Ureter (tissue), 1 donor: Measurements from ENCODE around the gene NFS1. TPM values are rescaled to one million over a fixed set of nuclear protein-coding genes. Genes with fewer than 3 reads are reported as not detected.

ENCODE experiments used
- DNase-seq: peaks from one replicate; pipeline ENCODE4 v3.0.0-alpha.2; 2020; ENCODE audit warnings: low spot score
- total RNA-seq: library from RNA; stranded (reverse); gene quantifications from one replicate; pipeline ENCODE4 v1.2.4, GENCODE V29; 2023
- donor health status: DM: yes; HTN: yes; CAD: no.

Gene NFS1
- total RNA-seq, 1 donor from 2014 or later: 40.0 TPM

DNA sequence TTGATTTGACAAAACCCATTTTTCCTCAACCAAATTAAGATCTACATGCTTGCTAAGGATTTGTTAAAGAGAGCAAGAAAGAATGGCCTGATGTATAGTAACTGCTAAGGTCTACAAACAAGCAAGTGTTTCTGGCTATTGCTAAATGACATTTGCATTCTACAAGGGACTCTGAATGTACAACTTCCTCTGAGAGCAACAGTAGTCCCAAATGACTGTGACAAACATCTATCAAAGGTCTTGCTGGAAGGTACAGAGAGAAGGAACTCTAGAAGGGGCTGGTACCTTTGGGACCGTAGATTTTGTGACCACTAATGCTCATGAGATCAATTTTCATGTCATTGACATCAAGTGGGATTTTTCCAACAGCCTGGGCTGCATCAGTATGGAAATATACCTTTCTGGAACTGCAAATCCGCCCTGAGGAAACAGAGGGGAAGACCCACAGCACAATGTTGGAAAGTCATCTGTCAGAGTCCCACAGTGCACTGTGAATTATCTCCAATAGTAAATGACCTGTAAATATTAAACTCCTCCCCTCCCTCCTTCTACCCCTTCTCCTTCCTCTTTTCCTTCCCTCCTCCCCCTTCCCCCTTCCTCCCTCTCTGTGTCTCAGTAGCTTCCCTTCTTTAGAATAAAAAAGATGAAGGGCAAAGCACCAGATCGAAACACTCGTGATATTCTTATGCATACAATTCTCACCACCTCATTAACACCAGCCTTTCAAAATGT, 18.5 kb downstream of the NFS1 start:
- DNase-seq: no peak

DNA sequence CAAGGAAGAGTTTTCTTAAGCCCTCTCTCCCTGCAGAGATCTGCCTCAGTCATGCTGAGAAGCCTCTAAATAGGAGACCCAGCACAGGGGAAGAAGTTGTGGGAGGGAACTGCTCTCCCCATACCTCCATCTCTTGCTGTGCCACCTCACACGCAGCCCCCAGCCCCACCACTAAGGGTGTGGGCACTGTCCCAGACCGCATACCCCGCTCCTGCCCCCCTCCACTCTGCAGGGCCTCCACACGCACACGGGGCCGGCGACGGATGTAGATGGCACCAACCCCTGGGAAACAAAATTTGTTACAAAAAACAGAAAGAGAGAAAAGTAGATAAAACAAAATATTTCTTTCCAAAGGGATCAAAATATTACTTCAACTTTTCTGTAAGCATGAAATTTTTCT, 24.2 kb downstream of the NFS1 start:
- DNase-seq: no peak

DNA sequence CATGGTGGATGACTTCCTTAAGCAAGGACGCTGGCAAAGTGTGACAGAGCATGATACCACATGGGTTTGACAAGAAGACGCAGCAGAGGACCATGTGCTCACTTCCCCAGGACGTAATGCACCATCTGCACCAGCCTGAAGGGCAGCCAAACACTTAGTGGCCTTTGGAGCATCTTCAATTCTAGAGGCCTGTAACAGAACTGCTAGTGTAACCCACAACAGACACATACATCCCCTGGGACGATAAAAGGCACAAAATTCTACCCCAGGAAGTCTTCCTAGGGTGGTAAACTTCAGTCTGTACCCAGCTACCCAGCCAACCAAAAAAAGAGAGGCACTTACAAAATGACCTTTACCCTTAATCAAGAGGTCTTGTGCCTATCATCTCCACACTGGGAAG, 25.3 kb downstream of the NFS1 start:
- DNase-seq: no peak

DNA sequence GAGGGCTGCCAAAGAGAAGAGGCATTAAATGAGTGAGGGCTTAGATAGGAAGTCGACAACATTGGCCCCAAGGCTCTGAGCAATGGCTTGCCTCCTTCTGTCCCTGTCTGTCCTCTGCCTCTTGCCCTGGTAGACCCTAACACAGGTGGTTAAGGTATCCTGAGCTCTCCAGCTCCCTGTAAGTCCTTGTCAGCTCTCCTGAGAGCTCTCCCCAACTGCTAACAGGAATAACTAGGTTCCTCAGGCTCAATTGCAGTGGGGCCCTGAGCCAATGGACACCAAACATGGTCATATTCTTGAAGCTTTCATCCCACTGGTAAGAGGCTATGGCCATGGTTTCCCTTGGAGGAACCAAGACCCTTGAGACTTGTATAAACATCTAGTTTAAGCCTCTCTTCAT, 29.5 kb downstream of the NFS1 start:
- no peak for DNase-seq

DNA sequence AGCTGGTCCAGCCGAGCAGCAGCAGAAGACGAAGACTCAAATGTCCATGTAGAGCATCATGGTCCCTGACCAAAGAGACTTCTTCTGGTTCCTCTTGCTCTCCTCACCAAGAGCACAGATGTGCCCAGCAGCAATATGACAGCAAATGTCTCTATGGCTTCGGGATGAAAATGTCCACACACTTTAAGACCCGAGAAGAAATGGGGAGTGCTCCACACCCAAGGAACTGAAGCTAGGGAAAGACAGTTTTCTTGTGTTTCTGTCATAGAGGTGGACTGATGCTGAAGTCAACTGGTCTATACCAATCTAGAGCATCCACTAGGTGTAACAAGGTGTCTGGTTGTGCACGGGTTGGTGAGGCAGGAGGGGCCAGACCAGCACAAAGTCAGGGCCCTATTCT, 29.9 kb downstream of the NFS1 start:
- DNase-seq: no peak

DNA sequence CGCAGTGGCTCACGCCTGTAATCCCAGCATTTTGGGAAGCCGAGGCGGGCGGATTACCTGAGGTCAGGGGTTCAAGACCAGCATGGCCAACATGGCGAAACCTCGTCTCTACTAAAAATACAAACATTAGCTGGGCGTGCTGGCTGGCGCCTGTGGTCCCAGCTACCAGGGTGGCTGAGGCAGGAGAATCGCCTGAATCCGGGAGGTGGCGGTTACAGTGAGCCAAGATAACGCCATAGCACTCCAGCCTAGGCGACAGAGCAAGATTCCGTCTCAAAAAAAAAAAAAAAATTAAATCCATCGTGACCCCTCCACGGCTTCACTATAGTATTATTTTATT, 33.2 kb downstream of the NFS1 start:
- no peak for DNase-seq

DNA sequence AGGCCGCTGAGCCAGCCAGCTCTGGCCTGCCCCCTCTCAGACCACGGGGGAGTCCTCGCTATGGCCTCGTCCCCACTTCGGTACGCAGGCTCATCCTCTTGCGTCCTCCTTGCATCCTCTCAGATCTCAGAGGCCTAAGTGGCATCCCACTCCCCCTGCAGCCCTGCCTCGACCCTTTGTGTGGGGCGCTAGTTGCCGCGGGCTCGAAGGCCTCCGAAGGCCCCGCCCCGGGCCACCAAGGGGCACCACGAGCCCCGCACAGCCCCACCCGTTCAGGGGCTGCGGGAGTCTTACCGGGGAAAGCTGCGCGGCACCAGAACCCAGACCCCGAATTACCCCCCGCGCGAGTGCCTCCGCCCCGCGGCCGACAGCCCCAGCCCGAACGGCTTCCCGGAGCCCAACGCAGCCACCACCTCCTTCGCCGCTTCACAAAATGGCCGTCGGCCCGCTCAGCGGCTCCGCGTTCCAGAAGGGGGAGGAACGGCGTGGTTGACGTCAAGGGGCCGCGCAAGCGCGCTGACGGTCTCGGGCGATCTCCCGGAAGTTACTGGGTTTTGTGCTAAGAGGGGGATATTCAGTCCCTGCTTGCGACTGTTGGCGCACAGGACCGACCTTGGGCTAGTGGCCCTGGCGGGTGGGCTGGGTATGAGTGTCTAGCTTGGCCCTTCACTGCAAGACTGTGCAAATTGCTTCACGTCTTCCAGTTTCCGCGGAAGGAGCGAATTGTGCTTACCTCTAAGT, 34.5 kb downstream of the NFS1 start, which contains the start of the genes CPNE1 and RBM12:
CPNE1 (minus strand) TSS at position 435 of the 741 bp plus-strand sequence. CDS start 31,977 bp downstream, outside the sequence.
RBM12 (minus strand) TSS at position 435 of the 741 bp plus-strand sequence. CDS start 9,578 bp downstream, outside the sequence.
- peak; percentile 95 for DNase-seq

DNA sequence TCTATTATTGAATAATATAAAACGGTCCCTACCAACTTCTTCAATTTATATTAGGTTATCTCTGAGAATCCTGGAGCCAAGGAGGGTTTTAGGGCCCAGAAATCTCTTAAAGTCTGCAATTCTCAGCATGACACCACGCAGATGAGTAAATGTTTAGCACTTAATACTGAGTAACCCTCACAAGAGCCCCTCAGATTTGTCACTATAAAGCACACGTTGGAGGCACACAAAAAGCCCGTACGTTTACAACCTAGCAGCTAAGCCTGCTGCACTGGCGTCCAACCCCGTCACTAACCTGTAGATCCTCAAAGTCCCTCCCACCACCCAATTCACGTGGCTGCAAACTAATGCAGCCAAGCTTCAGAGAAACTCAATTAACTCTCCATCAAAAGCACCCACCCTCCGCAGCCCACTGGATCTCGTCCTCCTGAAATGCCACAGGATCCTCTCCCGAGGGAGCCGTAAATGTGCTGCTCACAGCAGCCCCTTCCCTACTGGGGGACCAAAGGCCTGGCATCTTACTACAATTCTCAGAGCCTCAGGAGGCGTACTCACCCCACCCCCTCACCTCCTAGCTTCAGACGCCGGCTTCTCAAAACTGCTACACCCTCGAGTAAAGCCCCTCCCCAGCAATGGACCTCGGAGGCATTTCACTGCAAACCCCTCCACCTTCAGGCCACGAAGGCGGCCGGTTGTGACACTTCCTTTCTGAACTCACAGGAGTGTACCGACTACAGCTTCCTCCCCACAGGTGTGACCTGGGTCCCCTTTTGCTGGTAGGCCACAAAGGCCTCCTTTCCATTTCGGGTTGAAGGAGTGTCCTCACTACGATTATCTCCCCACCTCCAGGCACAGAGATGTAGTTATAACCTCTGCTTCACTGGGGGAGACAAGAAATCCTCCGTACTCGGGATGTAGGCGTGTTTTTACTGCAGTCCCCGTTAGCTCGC, 35.4 kb downstream of the NFS1 start:
- DNase-seq: peak; percentile 59

DNA sequence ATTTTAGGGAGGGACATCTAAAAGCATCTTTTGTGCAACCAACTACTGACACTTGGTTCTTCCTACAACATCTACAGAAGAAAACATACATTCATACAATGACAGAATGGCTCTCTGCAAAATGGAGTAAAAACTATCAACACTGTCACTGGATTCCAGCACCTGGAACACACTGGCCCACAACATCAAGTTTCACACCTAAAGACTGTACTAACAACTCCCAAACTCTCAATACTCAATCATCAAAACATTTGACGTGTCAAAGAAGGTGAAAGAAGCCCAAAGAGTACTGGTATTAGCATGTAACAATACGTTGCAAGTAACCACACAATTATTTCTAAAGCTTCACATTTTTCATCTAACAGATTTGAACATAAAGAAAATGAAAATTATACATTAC, 36.6 kb downstream of the NFS1 start:
- DNase-seq: no peak

DNA sequence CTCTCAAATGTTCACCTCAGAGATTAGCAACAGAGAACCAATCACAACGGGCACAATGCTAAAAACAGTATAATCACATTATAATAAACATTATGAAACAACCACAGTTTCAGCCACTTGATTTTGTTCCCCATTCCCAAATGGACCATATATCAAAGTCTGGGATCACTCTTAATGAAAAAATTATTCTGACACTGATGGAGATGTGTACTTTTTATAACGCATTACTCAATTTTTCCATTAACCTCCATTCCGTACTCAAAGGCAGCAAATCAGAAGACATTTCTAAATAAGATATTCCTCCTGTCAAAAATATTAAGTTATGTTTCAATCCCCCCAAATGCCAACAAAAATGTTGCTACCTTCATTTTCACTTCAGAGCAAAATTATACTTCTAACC, 37.2 kb downstream of the NFS1 start:
- DNase-seq: no peak

DNA sequence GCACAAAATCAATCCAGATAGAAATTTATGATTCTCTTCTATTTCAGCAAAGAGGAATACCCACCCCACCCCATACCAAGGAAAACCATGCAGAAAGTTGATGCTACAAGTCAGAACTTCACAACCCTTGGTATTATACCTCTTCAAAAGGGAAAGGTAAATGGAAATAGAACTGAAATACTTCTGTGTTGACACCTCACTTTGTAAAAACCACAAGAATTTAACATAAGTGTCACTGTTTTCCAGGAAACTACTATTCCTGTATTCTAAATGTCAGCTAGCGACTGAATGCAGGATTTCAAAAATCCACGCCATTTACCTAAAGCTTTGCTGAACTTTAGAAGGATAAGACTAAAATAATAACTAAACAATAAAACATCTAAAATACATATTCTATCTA, 38.1 kb downstream of the NFS1 start:
- no peak for DNase-seq

DNA sequence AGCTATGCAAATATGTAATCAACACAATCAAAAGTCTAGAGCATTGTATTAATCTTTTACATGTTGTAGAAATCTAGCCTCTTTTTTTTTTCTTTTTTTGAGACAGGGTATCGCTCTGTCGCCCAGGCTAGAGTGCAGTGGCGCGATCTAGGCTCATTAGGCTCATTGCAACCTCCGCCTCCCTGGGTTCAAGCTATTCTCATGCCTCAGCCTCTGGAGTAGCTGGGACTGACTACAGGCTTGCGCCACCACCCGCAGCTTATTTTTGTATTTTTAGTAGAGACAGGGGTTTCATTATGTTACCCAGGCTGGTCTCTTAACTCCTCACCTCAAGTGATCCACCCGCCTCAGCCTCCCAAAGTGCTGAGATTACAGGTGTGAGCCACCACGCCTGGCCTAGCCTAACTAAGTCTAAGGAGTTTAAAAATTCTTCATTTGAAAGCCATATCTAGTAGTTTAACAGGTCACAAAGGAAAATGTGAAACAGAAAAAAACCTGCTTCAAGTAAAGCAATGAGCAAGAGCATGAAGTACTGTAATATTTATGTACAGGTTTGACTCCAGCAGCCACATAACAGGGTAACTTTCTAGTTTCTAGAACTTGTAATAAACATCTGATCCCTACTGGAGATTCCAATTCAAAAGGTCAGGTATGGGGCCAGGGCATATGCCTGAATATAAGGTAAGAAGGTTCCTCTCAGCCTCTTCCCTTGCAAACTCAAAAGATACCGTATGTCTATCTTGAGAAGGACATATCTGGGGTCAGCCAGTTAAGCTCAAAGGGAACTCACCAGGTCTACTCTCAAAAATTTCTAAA, 38.8 kb downstream of the NFS1 start:
- no peak for DNase-seq

DNA sequence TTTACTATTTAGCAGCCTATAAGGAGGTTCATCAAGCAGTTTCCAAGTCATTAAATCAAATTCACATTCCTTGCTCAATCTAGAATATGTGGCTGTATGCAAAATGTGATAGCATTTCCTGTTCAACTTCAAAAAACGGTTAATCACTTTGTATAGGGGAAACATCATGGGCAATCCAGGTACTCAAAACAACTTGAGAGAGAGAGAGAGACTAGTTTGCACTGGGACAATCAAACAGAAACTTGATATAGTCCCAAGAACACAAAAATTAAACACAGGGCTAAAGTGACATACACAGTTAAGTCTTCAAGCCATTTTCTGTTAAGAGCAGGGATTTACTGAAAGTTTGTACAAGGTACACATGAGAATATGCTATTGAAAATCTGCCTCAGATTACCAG, 41.9 kb downstream of the NFS1 start:
- DNase-seq: no peak

DNA sequence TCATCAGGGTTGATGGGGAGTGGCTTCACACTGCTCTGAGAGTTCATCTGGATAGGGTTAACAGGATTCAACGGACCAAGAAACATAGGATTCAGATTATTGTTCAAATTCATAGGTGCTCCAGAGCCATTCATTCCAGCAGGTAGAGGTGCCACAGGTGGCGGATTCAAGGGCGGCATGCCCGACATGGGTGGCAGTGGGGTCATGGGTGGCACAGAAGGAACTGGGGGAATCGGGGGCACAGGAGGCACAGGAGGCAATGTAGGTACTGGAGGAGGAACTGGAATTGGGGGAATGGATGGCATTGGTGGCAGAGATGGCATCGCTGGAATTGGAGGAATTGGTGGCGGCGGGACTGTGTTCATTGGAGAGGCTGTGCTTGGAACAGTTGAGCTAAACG, 44.7 kb downstream of the NFS1 start:
- no peak for DNase-seq

DNA sequence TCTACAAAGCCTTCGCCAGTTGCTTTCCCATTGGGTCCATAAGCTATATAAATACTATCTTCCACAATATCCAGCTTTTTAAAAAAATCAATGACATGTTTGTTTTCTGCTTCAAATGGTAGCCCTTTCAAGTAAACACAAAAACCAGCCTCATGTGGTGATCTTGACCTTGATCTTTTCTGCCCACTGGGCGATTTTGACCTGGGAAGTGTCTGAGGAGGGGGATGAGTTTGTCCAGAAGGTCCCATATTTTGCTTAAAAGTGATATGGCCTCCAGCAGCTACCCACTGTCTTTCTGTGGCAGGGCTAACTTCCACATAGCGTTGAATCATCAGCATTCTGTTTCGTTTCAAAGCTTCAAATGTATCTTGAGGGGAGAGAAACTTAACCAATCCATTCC, 45.3 kb downstream of the NFS1 start:
- no peak for DNase-seq

DNA sequence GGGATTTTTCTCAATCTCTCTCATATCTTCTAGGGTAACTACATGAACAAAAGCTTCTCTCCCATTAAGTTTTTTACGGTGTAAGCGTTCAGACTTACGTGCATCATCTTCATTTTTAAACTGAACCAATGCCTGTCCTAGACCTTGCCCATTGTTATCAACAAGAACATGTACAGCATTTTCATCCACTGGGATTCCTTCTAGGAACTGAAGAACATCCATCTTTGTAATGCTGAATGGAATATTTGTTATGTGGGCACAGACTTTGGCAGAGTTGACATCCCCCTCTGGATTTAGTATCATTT, 45.8 kb downstream of the NFS1 start:
- no peak for DNase-seq

DNA sequence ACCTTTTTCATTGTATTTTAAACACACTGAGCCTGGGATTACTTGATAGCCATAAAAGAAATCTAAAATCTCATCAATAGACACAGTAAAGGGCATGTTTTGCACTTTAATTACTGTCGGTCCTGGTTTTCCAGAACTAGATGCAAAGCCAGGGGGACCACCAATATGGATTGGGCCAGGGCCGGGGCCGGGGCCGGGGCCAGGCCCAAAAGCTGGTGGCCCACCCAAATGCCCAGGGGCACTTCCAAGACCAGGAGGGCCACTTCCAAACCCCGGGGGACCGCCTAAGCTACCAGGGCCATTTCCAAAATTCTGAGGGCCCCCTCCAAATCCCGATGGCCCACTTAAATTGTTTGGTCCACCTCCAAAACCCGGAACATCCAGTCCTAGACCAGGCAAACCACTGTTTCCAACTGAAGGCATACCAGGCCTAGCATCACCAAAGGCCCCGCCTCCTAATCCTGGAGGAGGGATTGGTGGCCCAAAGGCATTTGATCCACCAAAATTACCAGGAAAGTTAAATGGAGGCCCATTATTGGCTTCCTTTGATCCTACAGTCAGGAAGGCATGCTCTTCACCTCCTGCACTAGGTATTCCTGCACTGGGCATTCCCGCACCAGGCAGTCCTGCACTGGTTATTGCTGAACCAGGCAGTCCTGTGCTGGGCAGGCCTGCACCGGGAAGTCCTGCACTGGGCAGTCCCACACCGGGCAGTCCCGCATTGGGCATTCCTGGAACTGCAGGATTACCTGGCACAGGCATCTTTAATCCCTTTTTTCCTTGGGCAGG, 46.3 kb downstream of the NFS1 start:
- DNase-seq: no peak

DNA sequence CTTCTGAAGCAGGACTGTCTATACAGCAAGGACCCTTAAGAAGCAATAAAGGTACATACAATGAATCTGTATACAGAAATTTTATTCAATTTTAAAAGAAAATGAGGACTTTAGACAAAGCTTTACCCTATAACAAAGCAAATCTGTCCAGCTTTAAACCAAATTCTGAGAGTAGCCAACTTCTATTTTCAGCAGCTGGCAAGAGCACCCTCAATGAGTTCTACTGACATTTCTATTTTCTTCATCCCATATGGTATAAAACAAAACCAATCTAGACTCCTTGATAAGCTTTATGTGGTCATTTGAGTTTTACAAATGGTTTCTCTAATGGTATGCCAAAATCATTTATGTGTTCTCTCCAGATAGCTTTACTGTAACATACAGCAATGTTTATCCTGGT, 47.2 kb downstream of the NFS1 start:
- DNase-seq: no peak

DNA sequence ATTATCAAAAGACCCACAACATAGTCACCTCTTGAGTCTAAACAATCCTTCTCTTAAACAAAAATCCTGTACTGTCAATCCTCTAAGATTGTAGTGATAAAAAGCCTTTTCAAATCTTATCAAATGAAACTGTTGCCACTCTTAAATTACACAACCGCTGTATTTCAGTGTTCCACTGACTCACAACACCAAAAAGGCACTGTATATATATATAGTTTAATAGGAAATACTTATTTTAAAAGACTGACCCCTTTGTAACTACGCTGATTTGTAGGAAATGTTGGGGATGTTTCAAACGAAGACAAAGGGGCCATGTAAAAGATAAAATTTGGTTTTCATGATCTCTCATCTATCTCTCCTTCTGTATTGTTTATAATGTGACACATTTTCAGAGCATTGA, 48.5 kb downstream of the NFS1 start:
- DNase-seq: no peak

DNA sequence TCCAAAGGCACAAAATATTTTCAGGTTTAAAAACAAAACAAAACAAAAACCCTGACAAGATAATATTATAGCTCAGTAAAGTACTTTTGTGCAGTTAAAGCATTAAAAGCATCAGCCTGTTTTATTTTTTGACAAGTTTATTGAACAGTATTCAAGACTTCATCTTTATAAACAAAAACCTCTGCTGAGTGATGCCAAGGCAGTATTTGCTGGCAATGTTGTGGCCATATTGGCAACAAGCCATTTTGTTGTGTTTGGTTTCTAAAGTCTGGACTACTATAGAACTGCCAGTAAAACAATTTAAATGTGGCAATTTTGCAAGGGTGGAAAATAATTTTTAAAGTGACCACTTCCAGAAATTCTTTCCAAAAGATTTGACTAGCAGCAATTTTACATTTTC, 50.3 kb downstream of the NFS1 start:
- no peak for DNase-seq

DNA sequence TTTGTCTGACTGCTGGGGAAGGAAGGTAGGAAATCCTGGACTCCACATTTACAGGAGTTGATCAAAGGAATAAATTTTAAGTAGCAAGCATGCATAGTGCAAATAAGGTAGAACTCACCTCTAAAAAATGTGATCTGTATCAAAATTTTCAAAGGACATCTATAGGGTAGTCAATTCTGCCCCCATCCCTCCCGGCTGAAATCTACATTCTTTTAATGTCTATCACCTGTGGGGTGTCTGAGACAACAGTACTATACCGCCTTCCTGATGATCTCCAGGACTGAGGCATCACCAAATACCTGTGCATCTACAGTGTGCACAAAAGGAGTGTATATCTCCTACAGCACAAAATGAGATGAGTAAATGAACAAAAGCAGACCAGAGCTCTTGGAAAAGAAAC, 54.3 kb downstream of the NFS1 start:
- DNase-seq: no peak
